ENCODE results near the gene ZPLD1. TPM values are rescaled to one million over a fixed set of nuclear protein-coding genes. Genes with fewer than 3 reads are reported as not detected.

ZPLD1 gene
- polyA plus RNA-seq, 1 donor from 2014 or later: not detected

- peaks cover 10% of the 10 kb centered on the region for H3K27me3 Mint-ChIP-seq
These were observed 93.9 kb downstream of the ZPLD1 start for GRCh38 chr3:102528727-102529126.

More at GRCh38 chr3:102528727-102529126, 93.9 kb downstream of the ZPLD1 start:
- Mint-ChIP-seq H3K4me3 (no peak overlapping the region), H3K36me3 (peaks cover 2% of the 10 kb centered on the region), H3K27ac (no peak overlapping the region), H3K9me3 (no peaks in the 10 kb centered on the region), H3K4me1 (peaks cover 7 to 13% (median 9%) of the 10 kb centered on the region in 3 donors)
